Stromal cell of bone marrow (primary cell): ENCODE results near the gene CDC42BPG.
"Not testable (repeated sequence)": the region's sequence is repeated elsewhere in the genome, so short reads cannot be mapped to it uniquely, and the experiment has no call there.

Source experiments
- DNase-seq: peaks from one replicate; pipeline ENCODE4 v3.0.0-alpha.2; 2012; ENCODE audit warnings: low read depth

The CDC42BPG gene

GRCh38 chr11:64834723-64835615 lies 9.5 kb downstream of the CDC42BPG start:
- DNase-seq: no peak

GRCh38 chr11:64834031-64834722 lies 10.3 kb downstream of the CDC42BPG start:
- DNase-seq: no peak

GRCh38 chr11:64833509-64833908 lies 10.9 kb downstream of the CDC42BPG start:
- no peak for DNase-seq

GRCh38 chr11:64833198-64833502 lies 11.3 kb downstream of the CDC42BPG start:
- no peak for DNase-seq

- DNase-seq: no peak
Observed at GRCh38 chr11:64832467-64833197, 11.8 kb downstream of the CDC42BPG start.

GRCh38 chr11:64831411-64831891 lies 13.0 kb downstream of the CDC42BPG start:
- DNase-seq: no peak

- DNase-seq: no peak
Observed at GRCh38 chr11:64829536-64830251, 14.8 kb downstream of the CDC42BPG start.

- no peak for DNase-seq
Observed at GRCh38 chr11:64827451-64827839, 17.0 kb downstream of the CDC42BPG start.

- no peak for DNase-seq
Observed at GRCh38 chr11:64826578-64827450, 17.6 kb downstream of the CDC42BPG start.

- DNase-seq: no peak
Observed at GRCh38 chr11:64826062-64826461, 18.4 kb downstream of the CDC42BPG start.

- no peak for DNase-seq
Observed at GRCh38 chr11:64823568-64824119, 20.8 kb downstream of the CDC42BPG start.

- no peak for DNase-seq
Observed at GRCh38 chr11:64817476-64817875, 27.0 kb downstream of the CDC42BPG start.

- not testable (repeated sequence) for DNase-seq
Observed at GRCh38 chr11:64815433-64815832, 29.0 kb downstream of the CDC42BPG start.

- DNase-seq: no peak
Observed at GRCh38 chr11:64814712-64815187, 29.7 kb downstream of the CDC42BPG start.

GRCh38 chr11:64813826-64814225 lies 30.6 kb downstream of the CDC42BPG start:
- no peak for DNase-seq

- no peak for DNase-seq
Observed at GRCh38 chr11:64810891-64811272, 33.6 kb downstream of the CDC42BPG start.

- peak; percentile 95 for DNase-seq
Observed at GRCh38 chr11:64810271-64810890, 34.1 kb downstream of the CDC42BPG start, which contains the start of gene MEN1. TSS of gene MEN1 (minus strand) at chr11:64810551. CDS start at chr11:64810109, 442 bp downstream.

- DNase-seq: no peak
Observed at GRCh38 chr11:64809781-64810241, 34.6 kb downstream of the CDC42BPG start.

- no peak for DNase-seq
Observed at GRCh38 chr11:64805481-64805880, 39.0 kb downstream of the CDC42BPG start.
